Activated CD8-positive, alpha-beta memory T cell treated with anti-CD3 and anti-CD28 coated beads for 24 hours (primary cell): ENCODE measurements around the gene PLPP4.
"Not testable (repeated sequence)": the region's sequence is repeated elsewhere in the genome, so short reads cannot be mapped to it uniquely, and the experiment has no call there.

Experiments used
- DNase-seq: peaks from one replicate; pipeline ENCODE4 v3.0.0-alpha.2; 2020

The PLPP4 gene

GRCh38 chr10:120492346-120492745 lies 35.3 kb downstream of the PLPP4 start:
- DNase-seq = no peak

- no peak for DNase-seq
Observed at GRCh38 chr10:120493411-120494312, 36.6 kb downstream of the PLPP4 start.

GRCh38 chr10:120494313-120494710 lies 37.3 kb downstream of the PLPP4 start:
- DNase-seq = no peak

- no peak for DNase-seq
Observed at GRCh38 chr10:120495226-120496009, 38.4 kb downstream of the PLPP4 start.

- no peak for DNase-seq
Observed at GRCh38 chr10:120499883-120500282, 42.9 kb downstream of the PLPP4 start.

GRCh38 chr10:120503689-120504088 lies 46.7 kb downstream of the PLPP4 start:
- no peak for DNase-seq

- DNase-seq = not testable (repeated sequence)
Observed at GRCh38 chr10:120504227-120504626, 47.2 kb downstream of the PLPP4 start.

GRCh38 chr10:120505056-120505455 lies 48.0 kb downstream of the PLPP4 start:
- no peak for DNase-seq

- DNase-seq = no peak
Observed at GRCh38 chr10:120505866-120506265, 48.8 kb downstream of the PLPP4 start.

GRCh38 chr10:120506674-120507073 lies 49.6 kb downstream of the PLPP4 start:
- DNase-seq = no peak

GRCh38 chr10:120507175-120507574 lies 50.1 kb downstream of the PLPP4 start:
- DNase-seq = no peak

GRCh38 chr10:120507651-120508050 lies 50.6 kb downstream of the PLPP4 start:
- no peak for DNase-seq

GRCh38 chr10:120508393-120508792 lies 51.4 kb downstream of the PLPP4 start:
- no peak for DNase-seq

- DNase-seq = no peak
Observed at GRCh38 chr10:120508966-120509365, 51.9 kb downstream of the PLPP4 start.

GRCh38 chr10:120511165-120511564 lies 54.1 kb downstream of the PLPP4 start:
- no peak for DNase-seq

GRCh38 chr10:120513307-120513796 lies 56.3 kb downstream of the PLPP4 start:
- DNase-seq = no peak

- DNase-seq = no peak
Observed at GRCh38 chr10:120514035-120514620, 57.1 kb downstream of the PLPP4 start.

- no peak for DNase-seq
Observed at GRCh38 chr10:120514959-120515358, 57.9 kb downstream of the PLPP4 start.

GRCh38 chr10:120515741-120516140 lies 58.7 kb downstream of the PLPP4 start:
- no peak for DNase-seq

- no peak for DNase-seq
Observed at GRCh38 chr10:120516426-120516825, 59.4 kb downstream of the PLPP4 start.

GRCh38 chr10:120517196-120517595 lies 60.2 kb downstream of the PLPP4 start:
- no peak for DNase-seq

- DNase-seq = no peak
Observed at GRCh38 chr10:120517881-120518484, 61.0 kb downstream of the PLPP4 start.

GRCh38 chr10:120521880-120522279 lies 64.9 kb downstream of the PLPP4 start:
- DNase-seq = no peak
